ENCODE data around the gene COX8A. TPM values are rescaled to one million over a fixed set of nuclear protein-coding genes. Genes with fewer than 3 reads are reported as not detected.

COX8A gene
- total and polyA plus RNA-seq, 9 of the 15 experiments (the other 6 are each of a cell fraction or from before 2014, with no cell fraction given), result 274 to 1,206 (median 526) TPM

GRCh38 chr11:64000740-64001483, 26.5 kb downstream of the COX8A start:
- H3K4me3 ChIP-seq, result no peak overlapping the region
- POLR2A ChIA-PET, result interaction anchor here (1.2 to 2.8 kb wide), 2 partner anchors 10 to 16 kb away, joined by 4 to 12 read pairs; no protein-coding TSS in a partner anchor
- TF ChIP-seq TEAD2 (tag; IDR thresholded peaks at IDR 0.05) (no peak), COPS2 (conservative IDR thresholded peaks at IDR 0.05) (no peak), ZBTB33 (CRISPR knock-in tag; IDR thresholded peaks at IDR 0.05) (peak; percentile 98), CSDE1 (IDR thresholded peaks at IDR 0.05) (no peak), POLR2G (IDR thresholded peaks at IDR 0.05; ENCODE audit: low read depth, low read length) (peak; percentile 63; the same call in 1 of the 2 replicates), ZNF639 (CRISPR knock-in tag; conservative IDR thresholded peaks at IDR 0.05 in 1 of 2, IDR thresholded peaks at IDR 0.05 in 1 of 2) (no peak), LEF1 (IDR thresholded peaks at IDR 0.05) (no peak), HSF4 (CRISPR knock-in tag; IDR thresholded peaks at IDR 0.05; ENCODE audit: borderline replicate concordance) (no peak), TFE3 (CRISPR knock-in tag; IDR thresholded peaks at IDR 0.05) (no peak), ZNF121 (CRISPR knock-in tag; conservative IDR thresholded peaks at IDR 0.05) (no peak), XRCC4 (IDR thresholded peaks at IDR 0.05; ENCODE audit: extremely low read depth, insufficient read depth, insufficient read length) (no peak), HLTF (IDR thresholded peaks at IDR 0.05) (no peak), ZNF395 (CRISPR knock-in tag; IDR thresholded peaks at IDR 0.05) (no peak), MCM5 (IDR thresholded peaks at IDR 0.05; ENCODE audit: low read depth) (no peak), TCF3 (CRISPR knock-in tag; IDR thresholded peaks at IDR 0.05) (no peak), SRSF9 (IDR thresholded peaks at IDR 0.05; ENCODE audit: borderline replicate concordance, low read depth, low read length) (no peak)

More at GRCh38 chr11:64000740-64001483, 26.5 kb downstream of the COX8A start:
- Histone ChIP-seq H3K9ac (ENCODE audit: insufficient read depth in 1 of 2, low read depth in 2 of 2, low read length in 2 of 2) (no peak overlapping the region), H3K4me2 (ENCODE audit: insufficient read depth, low read length) (no peak overlapping the region), H2AFZ (ENCODE audit: low read depth, low read length) (no peak overlapping the region), H3K9me1 (ENCODE audit: control insufficient read depth, insufficient read depth, low read length) (no peaks in the 10 kb centered on the region), H3K36me3 (ENCODE audit: control insufficient read depth, insufficient read depth, low read length) (peaks cover 51% of the 10 kb centered on the region; the same call in 2 of the 3 replicates), H3K9me3 (replicated peaks; ENCODE audit: control insufficient read depth, insufficient read depth, low read depth, low read length) (no peaks in the 10 kb centered on the region), H4K20me1 (replicated peaks; ENCODE audit: control insufficient read depth, insufficient read depth, low read length) (peaks cover 26% of the 10 kb centered on the region), H3K27me3 (ENCODE audit: control insufficient read depth in 2 of 2, insufficient read depth in 2 of 2, low read length in 2 of 2) (no peaks in the 10 kb centered on the region), H3K79me2 (ENCODE audit: control insufficient read depth, insufficient read depth, low read length) (no peaks in the 10 kb centered on the region), H3K4me1 (replicated peaks in 1 of 2; ENCODE audit: control insufficient read depth in 2 of 2, insufficient read depth in 2 of 2, low read length in 2 of 2) (peaks cover 0 to 69% of the 10 kb centered on the region in 2 experiments; a peak in 2 of 5 replicates), H3K27ac (ENCODE audit: extremely low read depth, low read depth, low read length) (no peak overlapping the region)
- intact Hi-C loops (cut with micrococcal nuclease), result loop anchor here (10.0 kb wide), 2 partner anchors 94 to 144 kb away; no protein-coding TSS in a partner anchor
- in situ Hi-C loops (cut with MboI), result no loop called here
- FAIRE-seq (no peak), ATAC-seq (no peak), DNase-seq (ENCODE audit: extremely low read depth in 1 of 4, low spot score in 3 of 4) (no peak)
- BruUV-seq (replicated peaks), result no TSS peak
- 86% methylated on average over 30 of the region's 60 CpGs for WGBS (ENCODE audit: insufficient coverage, low coverage, missing lambda C conversion rate)
- CTCF ChIA-PET (ENCODE audit: low intra/inter-chr PET ratio), result no interaction called here

Measured in K562 (cell line).